ENCODE results near the gene UBE4A.
A peak's percentile ranks its signal among the peaks of the same experiment; 100 is the strongest.

The UBE4A gene

DNA sequence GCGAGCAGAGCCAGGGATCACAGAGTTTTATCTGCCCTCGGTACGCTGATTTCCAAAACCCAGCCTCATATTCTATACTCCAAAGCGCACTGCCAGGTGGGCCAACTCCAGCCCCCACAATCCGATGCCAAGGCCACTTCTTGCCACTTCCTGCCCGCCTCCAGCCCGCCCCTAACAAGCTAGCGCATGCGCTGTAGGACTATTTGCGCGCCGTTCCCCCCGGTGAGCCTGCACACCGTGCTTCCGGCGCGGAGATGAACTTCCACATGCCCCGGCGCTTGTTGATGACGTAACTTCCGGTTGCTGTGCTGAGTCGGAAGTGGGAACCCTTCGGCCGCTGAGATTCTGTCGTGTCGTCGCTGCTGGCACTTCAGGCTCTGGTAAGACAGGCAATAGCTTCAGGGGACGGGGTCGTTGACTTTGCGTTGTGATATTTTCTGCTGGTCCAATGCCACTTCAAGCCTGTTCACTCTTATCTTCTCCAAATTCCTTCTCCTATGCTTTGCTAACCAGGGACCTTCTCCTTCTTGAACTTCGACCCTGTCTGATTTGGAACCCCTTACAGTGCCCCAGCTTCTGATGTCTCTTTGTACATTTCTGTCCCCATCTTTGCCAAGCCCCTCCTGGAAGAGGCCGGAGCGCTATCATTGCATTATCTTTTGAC, at the start of gene UBE4A:
UBE4A (plus strand) TSS at position 306 of the 664 bp plus-strand sequence. CDS start 5,481 bp downstream, outside the sequence.
- peak; percentile 98 for DNase-seq

DNA sequence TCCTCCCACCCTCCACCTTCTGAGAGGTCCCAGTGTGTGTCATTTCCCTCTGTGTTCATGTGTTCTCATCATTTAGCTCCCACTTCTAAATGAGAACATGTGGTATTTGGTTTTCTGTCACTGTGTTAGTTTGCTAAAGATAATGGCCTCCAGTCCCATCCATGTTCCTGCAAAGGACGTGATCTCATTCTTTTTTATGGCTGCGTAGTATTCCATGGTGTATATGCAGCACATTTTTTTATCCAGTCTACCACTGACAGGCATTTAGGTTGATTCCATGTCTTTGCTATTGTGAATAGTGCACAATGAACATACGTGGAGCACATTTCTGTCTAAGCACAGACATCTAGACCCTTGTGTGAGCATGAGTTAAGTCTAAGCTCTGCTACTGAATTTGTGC, 49.1 kb upstream of the UBE4A start:
- no peak for DNase-seq

DNA sequence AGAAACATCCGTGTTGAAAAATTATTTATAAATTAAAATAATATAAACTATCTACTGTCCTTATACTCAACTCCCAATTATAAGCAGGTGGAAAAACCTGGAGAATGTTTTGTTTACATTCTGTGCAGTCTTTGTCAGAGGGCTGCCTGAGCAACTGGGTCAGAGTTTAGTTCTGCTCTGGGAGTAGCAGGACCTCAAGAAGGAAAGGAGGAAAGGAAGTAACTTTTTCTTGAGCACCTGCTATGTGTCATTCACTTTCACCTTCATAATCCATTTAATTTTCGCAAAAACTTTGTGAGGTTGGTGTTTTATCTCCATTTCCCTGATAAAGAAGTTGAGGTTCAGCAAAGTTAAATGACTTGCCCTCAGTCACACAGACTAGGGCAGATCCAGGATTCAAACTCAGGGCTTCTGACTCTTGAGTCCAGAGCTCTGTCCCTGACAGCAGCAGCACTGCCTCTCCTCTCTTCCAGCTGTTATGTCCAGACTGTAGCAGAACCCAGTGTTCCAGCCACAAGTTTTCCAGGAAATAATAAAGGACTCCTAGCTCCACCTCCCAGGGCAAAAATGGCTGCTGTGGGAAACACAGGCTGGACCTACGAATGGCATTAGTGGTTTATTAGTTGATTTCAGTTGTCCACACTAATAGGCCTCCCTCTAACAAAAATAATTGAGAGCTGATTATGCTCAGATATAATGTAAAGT, 48.5 kb upstream of the UBE4A start:
- DNase-seq, result no peak

DNA sequence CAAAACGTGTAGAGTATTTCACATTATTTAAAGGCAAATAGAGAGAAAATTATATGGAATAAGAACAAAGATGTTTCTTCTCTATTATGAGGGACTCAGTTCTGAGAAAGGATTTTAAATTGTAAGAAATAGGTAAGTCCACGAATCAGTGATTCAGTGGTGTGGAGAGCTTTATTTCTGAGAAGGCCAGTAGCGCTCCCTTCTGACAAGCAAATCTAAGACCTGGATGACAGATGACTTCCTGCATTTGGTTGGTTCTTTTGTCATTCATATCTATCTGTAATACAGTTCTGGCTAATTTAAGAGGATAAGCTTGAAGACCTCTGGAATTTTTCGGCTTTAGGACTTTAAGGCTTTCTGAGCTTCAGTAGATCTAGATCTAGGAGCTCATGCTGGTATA, 47.9 kb upstream of the UBE4A start:
- no peak for DNase-seq

DNA sequence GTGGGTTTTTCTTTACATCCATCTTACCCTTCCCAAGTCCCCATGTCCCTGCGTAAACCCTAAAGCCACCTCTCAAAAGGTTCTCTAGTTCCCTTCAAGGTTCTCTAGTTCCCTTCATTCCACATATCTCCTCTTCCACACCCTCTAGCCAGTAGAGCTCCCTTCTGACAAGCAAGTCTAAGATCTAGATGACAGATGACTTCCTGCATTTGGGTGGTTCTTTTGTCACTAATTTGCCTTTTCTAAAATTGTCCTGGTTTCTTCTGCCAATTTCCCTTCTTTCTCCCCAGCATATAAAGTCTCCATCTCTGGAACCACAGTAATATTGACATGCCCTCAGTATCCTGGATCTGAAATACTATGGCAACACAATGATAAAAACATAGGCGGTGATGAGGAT, 47.1 kb upstream of the UBE4A start:
- DNase-seq, result no peak

DNA sequence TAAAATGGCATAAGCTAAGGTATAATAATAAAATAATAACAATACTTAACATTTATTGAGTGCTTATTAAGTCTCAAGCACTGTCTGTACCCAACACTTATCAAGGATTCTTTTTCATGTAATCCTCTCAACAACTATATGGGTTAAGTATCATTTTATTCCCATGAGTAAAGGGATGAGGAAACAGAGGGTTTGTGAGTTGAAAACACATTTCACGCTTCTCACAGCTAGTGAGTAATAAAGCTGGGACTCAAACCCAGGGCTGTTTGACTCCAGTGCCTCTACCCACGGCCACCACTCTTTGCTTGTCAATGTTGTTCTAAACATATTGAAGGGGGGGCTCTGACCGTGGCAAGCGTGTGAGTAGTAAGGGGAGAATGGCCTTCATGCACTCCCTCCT, 46.2 kb upstream of the UBE4A start:
- DNase-seq, result no peak

DNA sequence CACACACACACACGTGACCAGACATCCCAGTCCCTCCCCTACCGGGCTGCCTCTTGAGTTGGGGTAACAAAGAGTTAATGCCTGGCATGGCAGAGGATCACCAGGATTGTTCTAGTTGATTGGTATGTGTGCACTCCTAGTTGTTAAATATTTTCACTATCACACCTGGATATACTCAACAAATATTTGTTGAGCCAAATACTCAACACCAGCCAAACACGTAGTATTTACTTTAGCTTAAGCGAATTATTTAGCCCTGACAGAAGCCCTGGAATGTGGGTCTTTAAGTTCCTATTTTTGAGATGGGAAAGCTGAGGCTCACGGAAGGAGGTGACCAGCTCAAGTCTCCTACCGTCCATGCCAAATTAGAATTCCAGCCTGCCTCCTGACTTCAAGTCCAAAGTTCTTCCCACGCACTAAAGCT, 44.4 kb upstream of the UBE4A start:
- DNase-seq, result no peak

GRCh38 chr11:118318124-118318523, 41.3 kb upstream of the UBE4A start:
- no peak for DNase-seq

DNA sequence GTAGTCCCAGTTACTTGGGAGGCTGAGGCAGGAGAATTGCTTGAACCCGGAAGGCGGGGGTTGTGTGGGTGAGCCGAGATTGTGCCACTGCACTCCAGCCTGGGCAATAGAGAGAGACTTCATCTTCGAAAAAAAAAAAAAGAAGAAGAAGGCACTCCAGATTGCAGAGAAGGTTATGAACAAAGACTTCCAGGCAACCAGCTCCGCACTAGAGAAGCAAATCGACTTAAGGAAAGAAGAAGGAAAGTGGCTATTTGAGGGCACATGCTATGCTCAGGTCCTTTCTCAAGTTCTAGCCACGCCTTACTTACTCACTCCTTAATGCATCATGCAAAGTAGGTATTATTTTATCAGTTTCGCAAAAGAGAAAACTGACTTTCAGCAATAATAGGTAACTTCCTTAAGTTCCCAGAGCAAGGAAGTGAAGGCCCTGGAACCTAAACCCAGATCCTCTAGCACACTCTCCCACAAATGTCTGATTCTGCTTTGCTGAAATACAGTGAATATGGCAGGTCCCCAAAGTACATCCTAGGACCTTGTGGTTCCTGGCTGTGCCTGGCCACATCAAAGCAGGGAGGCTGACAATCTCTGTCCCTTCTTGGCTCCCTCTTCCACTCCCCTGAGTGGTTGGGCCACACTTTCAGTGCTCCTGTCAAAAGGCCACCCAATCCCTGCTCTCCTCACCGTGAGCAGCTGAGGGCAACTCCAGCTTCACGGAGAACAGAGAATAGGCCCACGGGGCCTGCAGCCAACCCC, 40.6 kb upstream of the UBE4A start:
- DNase-seq, result no peak

- DNase-seq, result no peak
These were observed 40.1 kb upstream of the UBE4A start for GRCh38 chr11:118319337-118319707.

DNA sequence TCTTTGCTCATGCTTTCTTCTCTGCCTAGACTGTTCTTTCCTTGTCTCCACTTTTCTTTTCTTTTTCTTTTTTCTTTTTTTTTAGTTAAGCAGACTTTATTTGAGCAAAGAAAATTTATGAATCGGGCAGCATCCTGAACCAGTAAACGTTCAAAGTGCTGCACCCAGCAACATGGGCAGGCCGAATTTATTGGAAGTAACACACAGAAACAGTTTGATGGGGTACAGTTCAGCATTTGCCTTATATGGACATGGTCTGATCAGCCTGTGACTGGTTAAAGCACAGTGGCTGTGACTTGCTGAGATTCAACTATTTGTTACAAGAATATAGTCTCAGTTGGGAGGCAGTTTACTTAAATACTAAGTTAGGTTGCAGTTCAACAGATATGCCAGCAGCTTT, 38.9 kb upstream of the UBE4A start:
- DNase-seq, result no peak

GRCh38 chr11:118321386-118322082, 37.9 kb upstream of the UBE4A start:
- no peak for DNase-seq

- no peak for DNase-seq
These were observed 36.7 kb upstream of the UBE4A start for GRCh38 chr11:118322721-118323120.

GRCh38 chr11:118325283-118325682, 34.1 kb upstream of the UBE4A start:
- DNase-seq, result no peak

GRCh38 chr11:118328745-118329144, 30.7 kb upstream of the UBE4A start:
- no peak for DNase-seq

DNA sequence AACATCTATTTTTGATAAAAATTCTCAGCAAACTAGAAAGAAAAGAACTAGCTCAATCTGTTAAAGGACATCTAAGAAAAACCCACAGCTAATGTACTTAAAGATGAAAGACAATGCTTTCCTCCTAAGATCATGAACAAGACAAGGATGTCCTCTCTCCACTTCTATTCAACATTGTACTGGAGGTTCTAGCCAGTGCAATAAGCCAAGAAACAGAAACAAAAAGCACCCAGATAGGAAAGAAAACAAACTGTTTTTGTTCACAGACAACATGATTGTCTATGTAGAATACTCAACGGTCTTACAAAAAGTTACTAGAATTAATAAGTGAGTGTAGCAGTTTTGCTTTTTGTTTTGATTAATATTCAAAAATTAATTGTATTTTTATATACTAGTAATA, 24.7 kb upstream of the UBE4A start:
- no peak for DNase-seq

DNA sequence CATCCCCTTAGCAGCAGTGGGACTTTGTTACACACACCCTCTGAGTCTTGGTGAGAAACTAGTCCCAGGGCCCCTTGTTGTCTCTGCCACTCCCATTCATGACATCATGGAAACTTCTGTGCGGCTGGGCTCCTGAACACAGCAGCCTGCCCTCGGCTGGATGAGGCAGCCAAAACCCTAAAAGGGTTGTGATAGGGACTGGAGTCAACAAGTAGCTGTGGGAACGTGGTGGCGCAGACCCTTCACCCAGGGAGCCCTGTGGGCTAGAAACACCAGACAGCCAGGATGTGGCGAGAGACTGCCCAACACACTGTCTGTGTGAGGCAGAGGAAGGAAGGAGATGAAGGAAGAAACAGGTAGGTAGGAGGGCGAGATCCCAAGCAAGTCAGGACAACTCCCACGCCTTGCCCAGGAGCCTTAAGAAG, 20.8 kb upstream of the UBE4A start:
- DNase-seq, result peak; percentile 87

GRCh38 chr11:118339281-118339961, 20.0 kb upstream of the UBE4A start:
- DNase-seq, result peak; percentile 19

DNA sequence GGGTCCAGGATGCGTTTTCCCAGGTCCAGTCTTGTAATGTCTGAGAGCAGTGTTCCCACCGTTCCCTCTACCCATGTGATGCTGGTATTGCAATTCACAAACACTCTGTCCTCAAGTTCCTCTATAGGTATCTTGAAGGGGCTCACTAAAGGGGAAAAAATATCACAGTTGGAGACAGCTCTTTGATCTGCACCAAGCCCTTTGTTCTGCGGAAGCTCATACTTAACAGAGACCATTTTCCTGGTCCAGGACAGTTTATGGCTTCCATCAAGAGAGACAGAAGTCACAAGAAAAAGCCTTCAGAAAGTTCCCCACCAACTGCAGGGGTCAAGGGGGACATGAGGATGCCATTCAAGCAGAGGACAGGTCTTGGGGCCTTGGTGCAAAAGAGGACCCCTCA, 19.0 kb upstream of the UBE4A start:
- no peak for DNase-seq

GRCh38 chr11:118341261-118341660, 18.1 kb upstream of the UBE4A start:
- no peak for DNase-seq

DNA sequence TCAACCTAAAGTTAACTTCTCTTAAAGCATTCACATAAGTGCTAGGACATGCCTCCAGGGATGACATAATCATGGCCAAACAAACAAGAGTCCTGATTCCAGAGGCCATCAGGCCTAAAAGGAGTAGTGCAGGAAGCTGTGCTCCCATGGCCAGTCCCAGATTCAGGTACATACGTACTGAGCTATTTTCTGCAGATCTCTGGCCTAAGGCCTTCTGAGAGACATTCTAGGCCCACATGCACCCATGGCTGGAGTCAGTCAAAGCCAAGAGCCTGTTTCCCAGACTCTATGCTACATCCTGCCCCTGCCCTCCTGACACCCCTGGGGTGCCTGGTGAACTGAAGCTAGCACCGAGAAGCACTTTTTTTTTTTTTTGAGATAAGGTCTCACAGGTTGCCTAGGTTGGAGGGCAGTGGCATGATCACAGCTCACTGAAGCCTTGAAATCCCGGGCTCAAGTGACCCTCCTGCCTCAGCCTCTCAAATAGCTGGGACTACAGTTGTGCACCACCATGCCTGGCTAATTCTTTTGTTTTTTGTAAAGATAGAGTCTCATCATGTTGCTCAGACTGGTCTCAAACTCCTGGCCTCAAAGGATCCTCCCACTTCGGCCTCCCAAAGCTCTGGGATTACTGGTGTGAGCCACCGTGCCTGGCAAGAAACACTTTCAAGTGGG, 17.4 kb upstream of the UBE4A start:
- DNase-seq, result no peak

- peak; percentile 69 for DNase-seq
These were observed 16.8 kb upstream of the UBE4A start, which contains the start of gene CD3D for GRCh38 chr11:118342503-118343161. TSS of gene CD3D (minus strand) at chr11:118342705. CDS start at chr11:118342607, 98 bp downstream.
